Activated CD8-positive, alpha-beta memory T cell treated with anti-CD3 and anti-CD28 coated beads, Interleukin-2, amount 10 ng/mL, durations not matched to agents 7 days and 5 days (primary cell): ENCODE results near the gene CDON. TPM values are rescaled to one million over a fixed set of nuclear protein-coding genes. Genes with fewer than 3 reads are reported as not detected.
A peak's percentile ranks its signal among the peaks of the same experiment; 100 is the strongest.

Source experiments
- ATAC-seq: fragments of 150-1000 bp; cut with Tn5 transposase; one replicate; pipeline ENCODE4 v1.10.0; 2021; ENCODE audit warnings: moderate library complexity
- CTCF ChIA-PET: fragments of 350-600 bp; sonication (Branson Sonifier 250); formaldehyde crosslinking; loops from one replicate; lab custom pipeline; 2021; ENCODE audit warnings: antibody characterized with exemption; lab: Charles Lee
- DNase-seq: peaks from one replicate; pipeline ENCODE4 v3.0.0-alpha.2; 2020
- H3K27ac Mint-ChIP-seq: one replicate; pipeline ENCODE4 v1.8.0; 2021; ENCODE audit warnings: mild to moderate bottlenecking, mixed read lengths
- H3K27me3 Mint-ChIP-seq: one replicate; pipeline ENCODE4 v1.8.0; 2021; ENCODE audit warnings: mixed read lengths
- H3K36me3 Mint-ChIP-seq: one replicate; pipeline ENCODE4 v1.8.0; 2021; ENCODE audit warnings: mild to moderate bottlenecking, mixed read lengths
- H3K4me1 Mint-ChIP-seq: one replicate; pipeline ENCODE4 v1.8.0; 2021; ENCODE audit warnings: mixed read lengths
- H3K4me3 Mint-ChIP-seq: one replicate; pipeline ENCODE4 v1.8.0; 2021; ENCODE audit warnings: mild to moderate bottlenecking, moderate library complexity, mixed read lengths
- H3K9me3 Mint-ChIP-seq: one replicate; pipeline ENCODE4 v1.8.0; 2022; ENCODE audit warnings: low read depth, mixed read lengths
- total RNA-seq, 2 experiments: library from RNA; stranded (reverse); gene quantifications; one replicate each; pipeline ENCODE4 v1.2.3, GENCODE V29; 2021

Gene CDON
- total RNA-seq, 2 experiments from 2014 or later = 1.5 to 1.8 TPM

DNA sequence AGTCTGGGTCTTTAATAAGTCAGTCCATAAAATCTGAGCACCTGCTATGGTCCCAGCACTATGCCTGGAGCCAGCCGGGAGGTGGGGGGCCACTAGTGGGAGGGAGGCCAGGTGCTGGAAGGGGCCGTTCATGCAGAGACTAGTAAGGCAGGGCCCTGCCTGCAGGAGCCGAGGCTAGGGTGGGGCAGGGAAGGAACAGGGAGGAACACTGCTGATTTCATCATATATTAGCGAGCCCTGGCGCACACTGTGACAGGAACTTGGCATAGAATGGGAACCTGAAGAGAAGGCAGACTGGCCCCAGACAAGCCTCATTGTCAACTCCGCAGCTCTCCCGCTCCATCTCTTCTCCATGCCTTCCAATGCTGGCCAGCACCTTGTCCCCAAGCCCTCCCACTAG lies 109.7 kb downstream of the CDON start:
- CTCF ChIA-PET = no interaction called here
- H3K27me3 Mint-ChIP-seq = no peaks in the 10 kb centered on the region
- H3K9me3 Mint-ChIP-seq = no peaks in the 10 kb centered on the region
- DNase-seq (peak; percentile 23), ATAC-seq (no peak)
- no peak overlapping the region for H3K27ac Mint-ChIP-seq
- no peak overlapping the region for H3K4me3 Mint-ChIP-seq
- H3K36me3 Mint-ChIP-seq = no peaks in the 10 kb centered on the region
- peaks cover 5% of the 10 kb centered on the region for H3K4me1 Mint-ChIP-seq

DNA sequence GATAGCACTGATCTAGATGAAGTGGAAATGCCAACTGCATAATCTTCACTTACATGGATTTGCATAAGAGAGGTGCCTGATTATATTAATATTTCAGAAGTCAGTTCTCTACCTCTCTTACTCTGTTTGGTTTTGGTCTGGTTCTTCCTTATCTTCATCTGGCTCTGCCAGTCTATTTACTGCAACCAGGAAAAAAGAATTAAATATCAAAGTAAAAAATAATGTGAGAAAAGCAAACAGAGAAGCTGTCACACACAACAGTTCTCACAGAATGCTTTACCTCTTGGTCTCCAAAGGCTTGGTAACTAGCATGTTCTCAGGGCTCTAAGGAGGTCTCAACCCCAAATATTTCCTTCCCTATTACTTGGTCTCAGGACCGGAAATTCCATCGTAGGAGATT lies 110.1 kb downstream of the CDON start:
- no peaks in the 10 kb centered on the region for H3K9me3 Mint-ChIP-seq
- H3K27me3 Mint-ChIP-seq = no peaks in the 10 kb centered on the region
- H3K27ac Mint-ChIP-seq = no peak overlapping the region
- no peak overlapping the region for H3K4me3 Mint-ChIP-seq
- ATAC-seq (no peak), DNase-seq (no peak)
- peaks cover under 1% of the 10 kb centered on the region for H3K4me1 Mint-ChIP-seq
- no peaks in the 10 kb centered on the region for H3K36me3 Mint-ChIP-seq
- CTCF ChIA-PET = no interaction called here

DNA sequence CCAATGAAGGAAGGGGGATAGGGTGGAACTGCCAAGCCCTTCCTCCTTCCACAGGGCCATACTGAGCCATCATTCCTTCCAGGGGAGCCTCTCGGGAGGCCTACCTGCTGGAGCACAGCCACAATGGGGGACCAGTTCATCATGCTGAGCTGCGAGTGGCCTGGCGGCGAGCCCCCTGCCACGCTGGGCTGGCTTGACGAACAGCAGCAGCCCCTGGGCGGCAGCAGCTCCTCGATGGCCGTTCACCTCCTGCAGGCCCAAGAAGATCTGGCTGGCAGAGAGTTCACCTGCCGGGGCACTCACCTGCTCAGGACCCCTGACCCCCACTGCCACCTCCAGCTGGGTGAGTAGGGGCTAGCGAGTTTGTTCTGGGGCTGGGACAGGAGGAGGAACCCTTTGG lies 110.9 kb downstream of the CDON start:
- DNase-seq = peak; percentile 30
- Mint-ChIP-seq H3K27me3 (no peaks in the 10 kb centered on the region), H3K27ac (no peak overlapping the region), H3K4me3 (no peak overlapping the region), H3K36me3 (no peaks in the 10 kb centered on the region), H3K4me1 (no peaks in the 10 kb centered on the region), H3K9me3 (no peaks in the 10 kb centered on the region)
- CTCF ChIA-PET = no interaction called here
- no peak for ATAC-seq

DNA sequence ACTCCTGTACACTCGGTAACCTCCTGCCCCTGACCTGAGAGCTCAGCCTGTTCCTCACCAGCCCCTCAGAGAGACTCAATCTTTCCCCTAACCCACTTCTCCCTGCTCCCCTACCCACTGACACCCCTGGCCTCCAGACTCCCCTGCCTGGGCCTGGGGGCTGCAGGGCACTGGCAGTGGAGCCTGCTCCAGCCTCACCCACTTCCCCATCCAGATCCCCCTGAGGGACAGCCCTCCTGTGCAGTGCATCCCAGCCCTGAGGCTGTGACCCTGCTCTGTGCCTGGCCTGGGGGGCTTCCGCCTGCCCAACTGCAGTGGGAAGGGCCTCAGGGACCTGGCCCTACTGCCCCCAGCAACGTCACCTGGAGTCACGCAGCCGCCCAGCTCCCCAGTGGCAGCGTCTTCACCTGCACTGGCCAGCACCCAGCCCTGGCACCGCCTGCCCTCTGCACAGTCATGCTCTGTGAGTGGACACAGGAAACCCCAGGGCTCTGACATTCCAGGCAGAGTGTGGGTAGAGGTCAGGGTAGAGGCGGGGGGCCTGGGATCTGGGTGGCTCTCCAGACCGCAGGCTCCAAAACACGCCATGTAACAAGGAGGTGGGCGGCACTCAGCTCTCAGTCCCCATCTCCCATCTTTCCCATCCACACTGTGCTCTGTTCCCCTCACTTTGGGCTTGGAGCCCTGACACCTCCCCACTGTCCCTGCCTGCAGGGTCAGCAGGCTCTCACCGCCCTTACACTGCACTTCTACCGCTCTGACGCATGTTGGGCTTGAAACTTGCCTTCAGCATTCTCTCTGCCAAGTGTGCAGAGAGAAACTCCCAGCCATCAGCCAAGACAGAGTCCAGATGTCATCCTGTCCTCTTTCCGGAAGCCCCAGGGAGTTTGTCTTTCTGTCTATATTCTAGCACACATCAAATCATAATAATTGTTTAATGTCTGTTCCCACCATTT lies 111.7 kb downstream of the CDON start:
- no peaks in the 10 kb centered on the region for H3K4me1 Mint-ChIP-seq
- DNase-seq (peak; percentile 35), ATAC-seq (no peak)
- H3K27ac Mint-ChIP-seq = no peak overlapping the region
- no peaks in the 10 kb centered on the region for H3K36me3 Mint-ChIP-seq
- H3K9me3 Mint-ChIP-seq = no peaks in the 10 kb centered on the region
- no peaks in the 10 kb centered on the region for H3K27me3 Mint-ChIP-seq
- CTCF ChIA-PET = no interaction called here
- H3K4me3 Mint-ChIP-seq = no peak overlapping the region

DNA sequence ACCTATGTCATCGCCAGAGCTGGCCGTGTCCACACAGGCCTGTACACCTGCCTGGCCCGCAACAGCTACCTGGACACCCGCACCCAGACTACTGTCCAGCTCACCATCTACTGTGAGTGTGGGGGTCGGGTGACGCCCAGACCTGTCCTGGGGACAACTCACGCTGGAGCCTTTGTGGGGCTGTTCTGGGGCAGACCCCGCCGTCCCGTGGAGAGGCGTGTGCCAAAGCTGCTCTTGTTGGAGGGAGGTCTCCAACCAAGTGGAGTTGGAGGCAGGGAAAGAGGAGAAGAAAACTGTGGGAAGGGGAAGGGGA lies 112.5 kb downstream of the CDON start:
- Mint-ChIP-seq H3K27me3 (no peaks in the 10 kb centered on the region), H3K4me1 (no peaks in the 10 kb centered on the region)

DNA sequence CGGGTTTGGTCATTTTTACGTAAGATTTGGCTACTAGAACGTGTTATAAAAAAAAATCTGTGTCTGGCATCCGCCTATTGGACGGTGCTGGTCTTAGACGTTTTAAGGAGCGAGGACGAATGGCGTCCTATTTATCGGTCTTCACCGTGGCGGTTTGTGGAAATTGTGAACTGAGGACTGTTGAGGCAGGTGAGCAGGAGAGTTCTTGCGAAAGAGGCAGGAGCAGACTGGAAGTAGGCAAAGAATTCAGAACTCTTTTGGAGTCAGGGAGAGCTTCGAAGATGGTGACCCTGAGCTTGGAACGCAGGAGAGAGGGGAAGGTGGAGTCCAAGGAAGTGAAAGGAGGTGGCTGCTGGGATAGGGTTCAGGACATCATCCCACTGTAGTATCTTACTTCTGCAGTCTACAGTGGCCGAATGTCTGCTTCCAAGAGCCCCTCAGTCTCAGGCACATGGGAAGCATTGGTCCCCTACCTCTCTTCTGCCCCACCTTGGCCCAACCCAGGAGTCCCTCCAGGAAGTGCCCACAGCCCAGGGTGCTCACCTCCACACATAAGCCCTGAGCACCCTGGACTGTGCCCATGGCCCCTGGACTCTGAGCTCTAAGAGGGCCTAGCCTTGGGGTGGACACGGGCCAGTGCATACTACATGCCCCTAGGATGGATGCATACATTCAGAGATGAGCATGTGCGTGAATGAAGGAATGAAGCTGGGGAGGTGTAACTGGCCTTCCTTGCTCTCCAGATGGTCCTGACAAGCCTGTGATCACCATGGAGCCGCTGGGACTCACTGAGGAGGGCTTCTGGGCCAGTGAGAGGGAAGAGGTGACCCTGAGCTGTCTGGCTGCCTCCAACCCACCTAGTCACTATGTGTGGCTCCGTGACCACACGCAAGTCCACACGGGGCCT lies 113.1 kb downstream of the CDON start:
- ATAC-seq (no peak), DNase-seq (peak; percentile 11)
- no peaks in the 10 kb centered on the region for H3K36me3 Mint-ChIP-seq
- H3K9me3 Mint-ChIP-seq = no peaks in the 10 kb centered on the region
- no peaks in the 10 kb centered on the region for H3K4me1 Mint-ChIP-seq
- CTCF ChIA-PET = no interaction called here
- H3K27me3 Mint-ChIP-seq = no peaks in the 10 kb centered on the region
- H3K27ac Mint-ChIP-seq = no peak overlapping the region
- H3K4me3 Mint-ChIP-seq = no peak overlapping the region

More for the DNA sequence above, 112.5 kb downstream of the CDON start:
- peak; percentile 28 for DNase-seq
- CTCF ChIA-PET = no interaction called here
- H3K27ac Mint-ChIP-seq = no peak overlapping the region
- no peaks in the 10 kb centered on the region for H3K9me3 Mint-ChIP-seq
- no peak overlapping the region for H3K4me3 Mint-ChIP-seq
- no peak for ATAC-seq
- no peaks in the 10 kb centered on the region for H3K36me3 Mint-ChIP-seq

DNA sequence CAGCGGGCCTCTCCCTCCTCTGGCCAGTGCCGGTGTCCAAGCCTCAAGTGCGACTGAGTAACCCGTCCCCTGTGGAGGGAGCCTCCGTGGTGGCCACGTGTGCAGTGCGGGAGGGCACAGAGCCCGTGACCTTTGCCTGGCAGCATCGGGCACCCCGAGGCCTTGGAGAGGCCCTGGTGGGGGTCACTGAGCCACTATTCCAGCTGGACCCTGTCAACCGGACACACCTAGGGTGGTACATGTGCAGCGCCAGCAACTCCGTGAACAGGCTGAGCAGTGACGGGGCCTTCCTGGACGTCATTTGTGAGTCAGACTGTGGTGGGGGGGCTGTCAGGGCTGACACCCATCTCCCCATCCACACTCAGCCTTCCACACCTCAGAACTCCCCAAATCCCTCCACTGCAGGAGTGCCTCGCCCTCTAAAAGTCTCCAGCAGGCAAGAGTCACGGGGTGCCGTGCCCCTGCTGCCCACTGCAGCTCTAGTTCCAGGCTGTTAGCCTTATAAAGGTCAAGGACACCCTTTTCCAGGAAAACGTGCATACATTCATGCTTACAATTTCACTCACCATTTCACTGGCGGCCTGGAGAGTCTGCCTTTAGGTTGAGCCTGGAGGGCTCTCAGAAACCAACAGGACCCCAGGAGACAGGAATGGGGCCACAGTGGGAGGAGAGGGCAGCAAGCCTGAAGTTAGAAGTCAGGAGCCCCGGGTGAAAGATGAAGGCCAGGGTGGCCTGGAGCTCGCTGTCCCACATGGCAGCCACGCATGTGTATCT lies 114.2 kb downstream of the CDON start:
- DNase-seq (peak; percentile 33), ATAC-seq (no peak)
- no peak overlapping the region for H3K27ac Mint-ChIP-seq
- no peak overlapping the region for H3K4me3 Mint-ChIP-seq
- CTCF ChIA-PET = no interaction called here
- H3K36me3 Mint-ChIP-seq = no peaks in the 10 kb centered on the region
- H3K4me1 Mint-ChIP-seq = no peaks in the 10 kb centered on the region
- no peaks in the 10 kb centered on the region for H3K27me3 Mint-ChIP-seq
- H3K9me3 Mint-ChIP-seq = no peaks in the 10 kb centered on the region

DNA sequence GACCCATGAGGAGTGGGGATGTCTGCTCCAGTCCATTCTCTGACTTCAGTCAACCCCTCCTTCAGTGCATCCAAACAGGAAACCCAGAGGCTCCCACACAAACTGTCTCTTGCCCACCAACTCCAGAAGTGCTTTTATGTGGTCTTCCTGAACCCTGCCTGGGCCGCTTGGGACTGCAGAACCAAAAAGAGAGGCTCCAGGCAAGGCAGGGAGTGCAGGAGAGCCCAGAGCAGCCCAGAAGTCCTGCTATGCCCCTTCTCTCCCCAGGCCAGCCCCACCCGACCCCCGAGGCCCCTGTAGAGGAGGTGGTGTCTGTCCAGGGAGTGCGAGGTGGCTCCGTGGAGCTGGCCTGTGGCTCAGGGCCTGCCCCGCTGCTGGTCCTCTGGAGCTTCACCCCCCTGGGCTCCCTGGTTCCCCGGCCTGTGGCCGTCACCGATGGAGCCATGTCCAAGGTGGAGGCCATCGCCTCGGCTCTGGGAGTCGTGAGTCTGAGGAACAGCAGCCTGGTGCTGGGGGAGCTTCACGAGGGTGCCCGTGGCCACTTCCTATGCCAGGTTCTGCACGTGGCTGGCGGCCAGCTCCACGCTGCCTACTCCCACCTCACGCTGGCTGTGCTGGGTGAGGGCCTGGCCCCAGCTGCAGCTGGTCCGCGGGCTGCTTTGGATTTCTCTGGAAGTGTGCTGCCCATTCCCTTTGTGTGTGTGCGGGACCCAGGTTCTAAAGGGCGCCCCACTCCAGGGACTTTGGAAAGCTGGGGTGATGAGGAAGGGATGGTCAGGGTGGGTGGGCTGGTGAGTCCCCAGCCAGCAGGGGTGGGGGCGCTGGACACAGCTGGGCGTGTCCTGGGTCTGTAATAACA lies 115.0 kb downstream of the CDON start:
- peak; percentile 35 for DNase-seq
- no peak overlapping the region for H3K27ac Mint-ChIP-seq
- no peaks in the 10 kb centered on the region for H3K4me1 Mint-ChIP-seq
- no peaks in the 10 kb centered on the region for H3K9me3 Mint-ChIP-seq
- no peak for ATAC-seq
- H3K27me3 Mint-ChIP-seq = no peaks in the 10 kb centered on the region
- no peaks in the 10 kb centered on the region for H3K36me3 Mint-ChIP-seq
- no peak overlapping the region for H3K4me3 Mint-ChIP-seq
- CTCF ChIA-PET = no interaction called here

DNA sequence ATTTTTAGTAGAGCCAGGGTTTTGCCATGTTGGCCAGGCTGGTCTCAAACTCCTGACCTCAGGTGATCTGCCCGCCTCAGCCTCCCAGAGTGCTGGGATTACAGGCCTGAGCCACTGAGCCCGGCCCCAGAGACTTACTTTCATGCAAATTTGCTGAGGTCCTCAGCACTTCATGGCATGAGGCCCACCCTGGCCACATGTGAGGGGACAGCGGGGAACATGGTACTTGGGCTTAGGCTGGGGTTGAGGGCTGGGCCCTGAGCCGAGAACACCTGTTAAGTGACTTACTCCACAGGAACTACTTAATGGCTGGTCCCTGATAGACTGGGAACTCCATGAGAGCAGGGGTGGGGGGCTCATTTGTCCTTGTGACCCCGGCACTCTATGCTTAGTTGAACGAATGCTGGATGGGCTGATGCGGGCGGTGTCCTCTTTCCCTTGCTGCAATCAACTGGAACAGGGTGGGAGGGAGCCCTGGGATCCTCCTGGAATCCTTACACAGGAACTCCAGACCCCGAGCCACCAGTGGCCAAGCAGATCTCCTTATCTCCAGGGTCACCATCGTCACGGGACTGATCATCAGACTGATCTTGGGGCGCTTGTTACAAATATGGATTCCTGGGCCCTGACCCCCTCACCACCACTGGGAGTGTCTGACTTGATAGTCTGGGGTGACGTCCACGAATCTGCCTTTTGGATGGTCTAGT lies 115.8 kb downstream of the CDON start:
- H3K4me3 Mint-ChIP-seq = no peak overlapping the region
- CTCF ChIA-PET = no interaction called here
- H3K27ac Mint-ChIP-seq = no peak overlapping the region
- no peaks in the 10 kb centered on the region for H3K9me3 Mint-ChIP-seq
- H3K36me3 Mint-ChIP-seq = no peaks in the 10 kb centered on the region
- peaks cover 3% of the 10 kb centered on the region for H3K27me3 Mint-ChIP-seq
- H3K4me1 Mint-ChIP-seq = peaks cover 2% of the 10 kb centered on the region
- no peak for ATAC-seq
- DNase-seq = peak; percentile 31

DNA sequence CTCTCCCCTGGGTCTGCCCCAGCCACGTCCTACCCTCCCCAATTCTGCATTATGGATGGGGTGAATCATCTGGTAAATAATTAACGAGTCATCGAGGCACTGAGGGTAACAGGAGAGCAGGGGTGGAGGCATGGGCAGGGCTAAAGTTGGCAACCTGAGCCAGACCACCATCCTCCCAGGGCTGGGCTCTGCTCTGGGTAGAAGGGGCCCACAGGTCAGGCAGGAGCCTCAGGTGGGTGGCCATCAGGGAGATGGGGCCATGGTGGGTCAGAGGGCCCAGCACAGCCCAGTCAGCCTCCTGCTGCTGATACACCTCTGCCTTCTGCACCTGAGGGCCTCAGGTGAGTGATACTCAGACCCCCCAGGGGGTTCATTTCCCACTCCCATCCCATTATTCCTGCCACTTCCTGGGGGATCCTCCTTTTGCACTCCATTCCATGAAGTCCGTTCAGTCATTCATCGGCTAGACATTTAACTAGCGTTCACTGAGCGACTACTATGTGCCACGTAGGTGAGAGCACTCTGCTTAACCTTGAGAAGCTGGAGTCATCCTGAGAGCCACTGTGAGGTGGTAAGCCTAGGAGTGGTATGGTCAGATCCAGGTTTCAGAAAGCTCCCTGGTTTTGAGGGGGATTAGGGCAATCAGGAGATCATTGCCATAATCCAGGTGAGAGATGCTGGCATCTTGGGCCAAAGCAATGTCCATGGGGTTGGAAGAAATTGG lies 116.7 kb downstream of the CDON start, which contains the start of gene VSIG10L2:
VSIG10L2 (plus strand) TSS at position 248 of the 724 bp plus-strand sequence; CDS start at position 260, 12 bp downstream.
- CTCF ChIA-PET = interaction anchor here (1.0 kb wide), 1 partner anchor 13 kb away, joined by 3 read pairs; no protein-coding TSS in a partner anchor
- Mint-ChIP-seq H3K4me1 (peaks cover 2% of the 10 kb centered on the region), H3K27me3 (peaks cover 3% of the 10 kb centered on the region), H3K4me3 (no peak within 1 kb of the TSS), H3K9me3 (no peaks in the 10 kb centered on the region), H3K27ac (no peak within 1 kb of the TSS), H3K36me3 (no peaks in the 10 kb centered on the region)
- ATAC-seq = no peak
- peak; percentile 29 for DNase-seq

DNA sequence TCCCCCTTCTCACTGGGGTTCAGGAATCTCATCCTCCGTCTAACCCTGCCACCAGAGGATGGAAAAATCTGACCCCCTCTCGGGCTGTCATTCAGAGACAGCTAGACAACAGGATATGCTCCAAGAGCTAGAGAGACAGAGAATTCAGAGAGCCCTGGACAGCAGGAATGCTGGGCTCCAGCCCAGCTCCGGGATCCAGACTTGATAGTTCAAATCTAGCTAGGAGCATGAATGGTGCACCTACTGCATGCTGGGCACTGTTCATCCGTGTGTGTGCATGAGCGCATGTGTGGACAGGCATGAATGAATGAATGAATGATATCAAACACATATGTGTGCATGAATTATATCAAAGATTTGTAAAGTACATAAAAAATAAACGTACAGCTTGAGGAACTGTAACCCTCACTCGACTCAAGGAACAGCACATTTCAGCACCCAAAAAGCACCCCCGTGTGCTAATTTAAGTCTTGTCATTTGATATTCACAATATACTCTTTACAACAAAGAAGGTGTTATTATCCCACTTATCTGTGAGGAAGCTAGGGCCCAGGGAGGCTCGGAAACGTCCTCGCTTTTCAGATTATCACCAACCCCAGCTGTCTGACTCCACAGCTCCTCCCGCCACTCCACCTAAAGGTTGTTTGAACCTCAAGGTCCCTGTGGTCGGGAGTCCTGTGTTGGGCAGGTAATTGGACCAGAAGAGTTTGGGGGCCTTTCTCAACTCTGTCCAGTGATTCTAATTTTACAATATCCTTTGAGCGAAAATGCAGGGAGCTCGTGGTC lies 117.5 kb downstream of the CDON start:
- no peak overlapping the region for H3K27ac Mint-ChIP-seq
- H3K4me3 Mint-ChIP-seq = no peak overlapping the region
- CTCF ChIA-PET = interaction anchor here (1.0 kb wide), 1 partner anchor 12 kb away, joined by 3 read pairs; no protein-coding TSS in a partner anchor
- ATAC-seq (no peak), DNase-seq (peak; percentile 14)
- H3K27me3 Mint-ChIP-seq = peaks cover 3% of the 10 kb centered on the region
- peaks cover 2% of the 10 kb centered on the region for H3K4me1 Mint-ChIP-seq
- no peaks in the 10 kb centered on the region for H3K36me3 Mint-ChIP-seq
- H3K9me3 Mint-ChIP-seq = no peaks in the 10 kb centered on the region
